Ovary (tissue), 9 donors: ENCODE measurements around the gene ACACB. TPM values are rescaled to one million over a fixed set of nuclear protein-coding genes. Genes with fewer than 3 reads are reported as not detected.

Experiments used
- DNase-seq, 5 donors: peaks; one replicate each; pipeline ENCODE4 v3.0.0-alpha.2; 2019 to 2020
- H3K27ac ChIP-seq, 2 donors: fragments of 200-600 bp; one replicate each; pipeline versions ENCODE4 v1.5.1 to v1.8.0; 2019 to 2022
- H3K27me3 ChIP-seq: fragments of 200-600 bp; one replicate; pipeline ENCODE4 v1.8.0; 2022
- H3K36me3 ChIP-seq: fragments of 200-600 bp; sonication (generic); one replicate; pipeline ENCODE4 v1.5.1; 2019
- H3K4me1 ChIP-seq: one replicate; pipeline ENCODE4 v1.8.1; 2013; ENCODE audit warnings: mild to moderate bottlenecking, moderate library complexity; ENCODE audit not compliant: insufficient read depth
- H3K4me3 ChIP-seq: fragments of 200-600 bp; sonication (generic); one replicate; pipeline ENCODE4 v1.5.1; 2017
- H3K9me3 ChIP-seq, 2 donors: fragments of 200-600 bp in 1 of 2; sonication (generic) in 1 of 2; one replicate each; pipeline versions ENCODE4 v1.5.1 to v1.8.1; 2013 to 2019; ENCODE audit warnings: mild to moderate bottlenecking in 1 of 2, moderate library complexity in 1 of 2
- CTCF ChIP-seq, 3 donors: fragments of 450-650 bp in 2 of 3; fragments of 200-600 bp in 1 of 3; IDR thresholded peaks; one replicate each; pipeline versions ENCODE4 v1.5.1 to v1.8.0; 2016 to 2022; ENCODE audit warnings: antibody characterized with exemption in 3 of 3, mild to moderate bottlenecking in 1 of 3
- EP300 ChIP-seq: sonication (generic); formaldehyde crosslinking; IDR thresholded peaks from one replicate; pipeline ENCODE4 v1.6.1; 2017; ENCODE audit warnings: antibody characterized with exemption
- POLR2A ChIP-seq: fragments of 450-650 bp; IDR thresholded peaks from one replicate; pipeline ENCODE4 v1.6.1; 2017; ENCODE audit warnings: antibody characterized with exemption, mild to moderate bottlenecking, moderate library complexity
- WGBS, 3 donors: extraction: QIAGEN DNeasy Blood & Tissue Kit in 1 of 3; methylation state at CpG; one replicate each; pipeline versions ENCODE4 v1.1.5 to v1.1.7; 2013 to 2017; 5-methylcytosine and 5-hydroxymethylcytosine counted together
- intact Hi-C, 4 donors: fragments of 100-400 bp; cut with DNase I; formaldehyde crosslinking; loops; one replicate each; pipeline versions ENCODE4 v1.11.0 to v1.15.1; 2022 to 2023
- polyA plus RNA-seq, 2 donors: library from polyadenylated mRNA; stranded (reverse); fragments of 200-250 nt in 1 of 2; fragments of 350-450 nt in 1 of 2; fragmentation: Illumina TruSeq in 1 of 2; extraction: RNeasy Lipid Tissue Mini Kit (QIAGEN cat#74804) in 1 of 2; gene quantifications; one replicate each; pipeline ENCODE4 v1.2.3, GENCODE V29; 2013 to 2014
- total RNA-seq, 7 donors: library from RNA; depleted of rRNA in 2 of 7; stranded (reverse); fragments of >200 nt in 2 of 7; fragmentation: NEBNext Ultra II Directional in 3 of 7; extraction: Animal tissue kit (Norgen Biotek cat#: 25700) in 3 of 7; gene quantifications; one replicate each; pipeline versions ENCODE4 v1.1.0 to v1.2.4, GENCODE V29; 2016 to 2023
- donor health status: DM: no; HTN: no; CAD: no; lungs with moderate emphysema.
- donor health status: DM: no; HTN: no; CAD: no.
- donor health status: Bipolar disorder and iron deficiency.
- donor health status: DM: yes; HTN: yes; CAD: no.
- donor health status: DM: no; HTN: no; CAD: no.
- donor health status: DM: yes; HTN: yes; CAD: no.

Gene ACACB
- total and polyA plus RNA-seq, 9 donors: 20.5 to 56.5 (median 40.4) TPM

DNA sequence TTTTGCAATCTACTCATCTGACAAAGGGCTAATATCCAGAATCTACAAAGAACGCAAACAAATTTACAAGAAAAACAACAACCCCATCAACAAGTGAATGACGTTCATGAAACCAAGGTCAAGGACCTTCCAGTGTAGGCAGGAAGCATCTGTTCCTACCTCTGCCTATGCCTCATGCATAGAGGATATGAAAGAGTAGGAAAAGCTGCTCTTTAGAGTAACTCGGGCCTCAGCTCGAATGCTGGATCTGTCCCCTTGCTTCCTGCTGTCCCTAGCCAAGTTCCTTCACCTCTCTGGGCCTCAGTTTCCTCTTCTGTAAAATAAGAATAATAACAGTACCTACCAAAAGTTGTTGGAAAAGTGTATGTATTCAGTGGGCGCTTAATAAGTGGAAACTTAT is 127.7 kb downstream of the ACACB start:
- 69 to 80% (median 74%) methylated on average over 5 of the region's 5 CpGs for WGBS, 3 donors
- no peak overlapping the region for H3K27ac ChIP-seq
- DNase-seq: no peak
- no peak overlapping the region for H3K4me3 ChIP-seq
- no peaks in the 10 kb centered on the region for H3K4me1 ChIP-seq
- H3K9me3 ChIP-seq: no peaks in the 10 kb centered on the region
- TF ChIP-seq EP300 (no peak), POLR2A (no peak), CTCF (IDR thresholded peaks at IDR 0.05) (no peak)
- H3K27me3 ChIP-seq: no peaks in the 10 kb centered on the region
- no peaks in the 10 kb centered on the region for H3K36me3 ChIP-seq
- intact Hi-C loops: no loop called here

- no peaks in the 10 kb centered on the region for H3K27me3 ChIP-seq
- WGBS, 3 donors: 92 to 95% (median 93%) methylated on average over 15 of the region's 15 CpGs
- peak in 1 of 5 donors; percentile 18 for DNase-seq
- no peaks in the 10 kb centered on the region for H3K4me1 ChIP-seq
- intact Hi-C loops: no loop called here
- H3K9me3 ChIP-seq: no peaks in the 10 kb centered on the region
- H3K4me3 ChIP-seq: no peak overlapping the region
- H3K36me3 ChIP-seq: no peaks in the 10 kb centered on the region
- no peak overlapping the region for H3K27ac ChIP-seq
- TF ChIP-seq CTCF (IDR thresholded peaks at IDR 0.05): no peak
- TF ChIP-seq EP300: no peak
- TF ChIP-seq POLR2A: no peak
Measured at GRCh38 chr12:109246221-109246620, 129.8 kb downstream of the ACACB start.

- intact Hi-C loops: no loop called here
- TF ChIP-seq CTCF (IDR thresholded peaks at IDR 0.05) (no peak), POLR2A (no peak), EP300 (no peak)
- Histone ChIP-seq H3K4me1 (no peaks in the 10 kb centered on the region), H3K27me3 (no peaks in the 10 kb centered on the region), H3K27ac (no peak overlapping the region), H3K9me3 (no peaks in the 10 kb centered on the region), H3K36me3 (no peaks in the 10 kb centered on the region), H3K4me3 (no peak overlapping the region)
- WGBS, 3 donors: 82 to 83% (median 82%) methylated on average over 9 of the region's 9 CpGs
- DNase-seq: peak in 1 of 5 donors; percentile 31
Measured at GRCh38 chr12:109247831-109248654, 131.7 kb downstream of the ACACB start.

DNA sequence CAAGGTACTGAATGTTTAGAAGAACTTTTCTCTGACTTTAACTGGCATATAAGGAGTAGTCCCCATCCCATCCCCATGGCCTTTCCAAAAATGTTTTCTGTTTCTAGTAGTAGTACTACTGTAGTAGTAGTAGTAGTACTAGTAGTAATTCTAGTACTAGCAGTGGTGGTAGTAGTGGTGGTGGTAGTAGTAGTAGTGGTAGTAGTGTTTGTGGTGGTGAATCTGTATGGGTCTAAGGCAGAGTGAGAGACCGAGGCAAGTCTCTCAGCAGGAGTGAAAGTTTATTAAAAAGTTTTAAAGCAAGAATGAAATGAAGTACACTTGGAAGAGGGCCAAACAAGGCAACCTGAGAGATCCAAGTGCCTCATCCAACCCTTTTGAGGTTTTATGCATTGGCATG is 134.1 kb downstream of the ACACB start:
- DNase-seq: no peak
- no peaks in the 10 kb centered on the region for H3K36me3 ChIP-seq
- no peaks in the 10 kb centered on the region for H3K27me3 ChIP-seq
- WGBS, 3 donors: 84 to 89% (median 86%) methylated on average over 1 of the region's 1 CpG
- no peak for TF ChIP-seq CTCF (IDR thresholded peaks at IDR 0.05)
- H3K4me3 ChIP-seq: no peak overlapping the region
- H3K9me3 ChIP-seq: peaks cover 0 to 4% of the 10 kb centered on the region in 2 donors
- no peaks in the 10 kb centered on the region for H3K4me1 ChIP-seq
- H3K27ac ChIP-seq: no peak overlapping the region
- intact Hi-C loops: no loop called here
